ENCODE results near the gene NFATC2IP. TPM values are rescaled to one million over a fixed set of nuclear protein-coding genes. Genes with fewer than 3 reads are reported as not detected.
"Not testable (repeated sequence)": the region's sequence is repeated elsewhere in the genome, so short reads cannot be mapped to it uniquely, and the experiment has no call there.

Gene NFATC2IP
- total and polyA plus RNA-seq, 2 of the 13 experiments (the other 11 are each of a cell fraction or from before 2014, with no cell fraction given), result 32.1 to 48.5 TPM

DNA sequence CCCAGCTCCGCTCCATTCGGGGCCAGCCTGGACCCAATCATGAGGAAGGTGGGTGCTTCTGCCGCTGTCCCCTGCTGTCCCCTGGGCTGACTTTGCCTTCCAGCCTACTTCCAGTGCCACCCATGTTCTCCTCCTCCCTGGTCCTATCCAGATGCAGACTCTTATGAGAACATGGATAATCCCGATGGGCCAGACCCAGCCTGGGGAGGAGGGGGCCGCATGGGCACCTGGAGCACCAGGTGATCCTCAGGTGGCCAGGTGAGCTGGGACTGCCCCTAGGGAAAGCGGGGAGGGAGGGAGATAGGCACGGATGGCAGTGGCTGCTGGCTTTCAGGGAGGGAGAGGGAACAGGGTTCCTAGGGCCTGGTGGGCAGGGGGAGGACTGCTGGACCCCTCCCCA, 12.0 kb upstream of the NFATC2IP start (continued):
- TF ChIP-seq, protein P1, sequence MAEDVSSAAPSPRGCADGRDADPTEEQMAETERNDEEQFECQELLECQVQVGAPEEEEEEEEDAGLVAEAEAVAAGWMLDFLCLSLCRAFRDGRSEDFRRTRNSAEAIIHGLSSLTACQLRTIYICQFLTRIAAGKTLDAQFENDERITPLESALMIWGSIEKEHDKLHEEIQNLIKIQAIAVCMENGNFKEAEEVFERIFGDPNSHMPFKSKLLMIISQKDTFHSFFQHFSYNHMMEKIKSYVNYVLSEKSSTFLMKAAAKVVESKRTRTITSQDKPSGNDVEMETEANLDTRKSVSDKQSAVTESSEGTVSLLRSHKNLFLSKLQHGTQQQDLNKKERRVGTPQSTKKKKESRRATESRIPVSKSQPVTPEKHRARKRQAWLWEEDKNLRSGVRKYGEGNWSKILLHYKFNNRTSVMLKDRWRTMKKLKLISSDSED (CRISPR knock-in tag; IDR thresholded peaks at IDR 0.05), result no peak
- TF ChIP-seq ZNF709 (CRISPR knock-in tag; IDR thresholded peaks at IDR 0.05), result no peak
- TF ChIP-seq HIVEP1 (CRISPR knock-in tag; IDR thresholded peaks at IDR 0.05), result no peak
- TF ChIP-seq DPF2 (CRISPR knock-in tag; IDR thresholded peaks at IDR 0.05; ENCODE audit: borderline replicate concordance, low read depth), result no peak
- TF ChIP-seq ZNF180 (CRISPR knock-in tag; IDR thresholded peaks at IDR 0.05; ENCODE audit: borderline replicate concordance, low read depth), result no peak

DNA sequence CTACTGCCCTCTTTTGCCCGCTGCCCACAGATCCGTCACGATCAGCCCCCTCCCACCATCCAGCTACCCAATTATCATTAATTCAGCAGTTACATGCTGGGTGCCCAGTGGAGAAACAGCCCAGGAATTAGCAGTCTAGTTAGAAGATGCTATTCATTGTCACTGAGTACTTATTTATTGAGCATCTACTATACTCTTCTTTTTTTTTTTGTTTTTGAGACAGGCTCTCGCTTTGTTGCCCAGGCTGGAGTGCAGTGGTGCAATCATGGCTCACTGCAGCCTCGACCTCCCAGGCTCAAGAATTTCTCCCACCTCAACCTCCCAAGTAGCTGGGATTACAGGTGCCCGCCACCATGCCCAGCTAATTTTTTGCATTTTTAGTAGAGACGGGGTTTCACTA, 10.9 kb upstream of the NFATC2IP start:
- CTCF ChIA-PET (ENCODE audit: low intra/inter-chr PET ratio, low total read pairs), result not testable (repeated sequence)
- 70% methylated on average over 7 of the region's 7 CpGs for WGBS (ENCODE audit: low lambda C conversion rate)

DNA sequence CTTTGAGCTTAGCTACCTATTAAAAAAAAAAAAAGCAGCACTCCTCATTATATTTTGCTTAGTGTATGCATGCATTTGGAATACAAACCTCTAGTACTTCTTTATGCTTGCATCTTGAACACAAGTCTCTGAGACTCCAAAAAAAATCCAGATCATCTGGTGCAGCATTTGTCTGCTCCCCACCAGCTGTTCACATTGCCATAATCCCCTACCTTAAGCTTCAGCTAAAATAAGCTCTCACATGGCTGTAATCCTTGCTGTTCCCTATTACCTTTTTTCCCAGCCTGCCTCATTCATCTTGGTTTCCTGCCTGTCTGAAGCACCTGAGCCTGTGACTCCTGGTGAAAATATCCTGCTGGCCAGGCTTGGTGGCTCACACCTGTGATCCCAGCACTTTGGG, 7.5 kb upstream of the NFATC2IP start:
- peaks cover 28% of the 10 kb centered on the region for H3K4me1 ChIP-seq (ENCODE audit: insufficient read depth, low read length)
- no peak overlapping the region for H2AFZ ChIP-seq (ENCODE audit: low read length)
- BruUV-seq (replicated peaks), result no TSS peak
- no peak overlapping the region for H3K4me2 ChIP-seq (ENCODE audit: low read depth, low read length)
- no peaks in the 10 kb centered on the region for H4K20me1 ChIP-seq (ENCODE audit: insufficient read depth, low read length)
- intact Hi-C loops (cut with micrococcal nuclease; ENCODE audit: unreplicated experiment), result no loop called here
- ChIA-PET CTCF (ENCODE audit: low intra/inter-chr PET ratio, low total read pairs) (no interaction called here), POLR2A (interaction anchor here (3.2 to 5.3 kb wide), 2 partner anchors 20 to 79 kb away, joined by 19 to 44 read pairs; partner anchors contain the start of gene SH2B1)
- in situ Hi-C loops (cut with HindIII; ENCODE audit: extremely low pct_ligation_motif_present, low pct_unique_long_range_greater_than_20kb), result no loop called here
- H3K36me3 ChIP-seq (replicated peaks in 1 of 2; ENCODE audit: control insufficient read depth in 1 of 2, insufficient read depth in 2 of 2, low read length in 2 of 2), result no peaks in the 10 kb centered on the region
- FAIRE-seq (no peak), DNase-seq (ENCODE audit: low spot score) (no peak), ATAC-seq (no peak)
- no peaks in the 10 kb centered on the region for H3K27me3 ChIP-seq (ENCODE audit: control insufficient read depth in 1 of 2, insufficient read depth in 2 of 2, low read length in 2 of 2)
- no peak overlapping the region for H3K9ac ChIP-seq (ENCODE audit: insufficient read depth, low read depth, low read length)
- no peaks in the 10 kb centered on the region for H3K9me3 ChIP-seq (ENCODE audit: low read length)
- no peak overlapping the region for H3K27ac ChIP-seq (ENCODE audit: extremely low read length, insufficient read depth, low read length)
- H3K4me3 ChIP-seq (replicated peaks in 1 of 3; ENCODE audit: insufficient read depth in 1 of 3, low read depth in 2 of 3, low read length in 3 of 3), result no peak overlapping the region
- TF ChIP-seq NCOA5 (CRISPR knock-in tag; IDR thresholded peaks at IDR 0.05), result no peak
- H3K79me2 ChIP-seq (ENCODE audit: insufficient read depth, low read length), result no peaks in the 10 kb centered on the region

More for the DNA sequence above, 10.9 kb upstream of the NFATC2IP start:
- H3K27me3 ChIP-seq (ENCODE audit: control insufficient read depth in 1 of 2, insufficient read depth in 2 of 2, low read length in 2 of 2); H4K20me1 ChIP-seq (ENCODE audit: insufficient read depth, low read length); H3K9ac ChIP-seq (ENCODE audit: insufficient read depth, low read depth, low read length); BruUV-seq (replicated peaks); H3K36me3 ChIP-seq (replicated peaks in 1 of 2; ENCODE audit: control insufficient read depth in 1 of 2, insufficient read depth in 2 of 2, low read length in 2 of 2); H3K4me2 ChIP-seq (ENCODE audit: low read depth, low read length); ATAC-seq; FAIRE-seq; H3K79me2 ChIP-seq (ENCODE audit: insufficient read depth, low read length); H3K4me3 ChIP-seq (replicated peaks in 1 of 3; ENCODE audit: insufficient read depth in 1 of 3, low read depth in 2 of 3, low read length in 3 of 3); H3K27ac ChIP-seq (ENCODE audit: extremely low read length, insufficient read depth, low read length); H3K9me3 ChIP-seq (ENCODE audit: low read length); H2AFZ ChIP-seq (ENCODE audit: low read length); DNase-seq (ENCODE audit: low spot score): not testable (repeated sequence)
- in situ Hi-C loops (cut with HindIII; ENCODE audit: extremely low pct_ligation_motif_present, low pct_unique_long_range_greater_than_20kb) (loop anchor here (5.0 kb wide), 1 partner anchor 73 kb away; no protein-coding TSS in a partner anchor), intact Hi-C loops (cut with micrococcal nuclease; ENCODE audit: unreplicated experiment) (loop anchor here (5.0 kb wide), 1 partner anchor 118 kb away; the partner anchor contains the start of gene ATXN2L)
- POLR2A ChIA-PET, result interaction anchor here (1.0 to 1.1 kb wide), 2 partner anchors 11 to 15 kb away, joined by 3 to 5 read pairs; partner anchors contain the start of genes NFATC2IP and RABEP2
- H3K4me1 ChIP-seq (ENCODE audit: insufficient read depth, low read length), result peaks cover 41% of the 10 kb centered on the region

All from HepG2 (cell line).